ENCODE measurements around the gene CDK10.

Gene CDK10

GRCh38 chr16:89722392-89723278, 36.1 kb downstream of the CDK10 start:
- no peak for DNase-seq (ENCODE audit: extremely low read depth, low read depth)
- no peak for TF ChIP-seq CTCF (IDR thresholded peaks at IDR 0.05; ENCODE audit: low read depth, low read length, missing control alignments)
- H3K4me3 ChIP-seq (replicated peaks; ENCODE audit: low read depth, low read length): peak overlapping the region; percentile 72

- no peak for DNase-seq (ENCODE audit: extremely low read depth, low read depth)
- no peak for TF ChIP-seq CTCF (IDR thresholded peaks at IDR 0.05; ENCODE audit: low read depth, low read length, missing control alignments)
- H3K4me3 ChIP-seq (replicated peaks; ENCODE audit: low read depth, low read length): peak overlapping the region; percentile 72
Measured at GRCh38 chr16:89723279-89724250, 37.1 kb downstream of the CDK10 start.

- no peak overlapping the region for H3K4me3 ChIP-seq (replicated peaks; ENCODE audit: low read depth, low read length)
- no peak for TF ChIP-seq CTCF (IDR thresholded peaks at IDR 0.05; ENCODE audit: low read depth, low read length, missing control alignments)
- DNase-seq (ENCODE audit: extremely low read depth, low read depth): no peak
Measured at GRCh38 chr16:89727406-89728120, 41.1 kb downstream of the CDK10 start.

- no peak for DNase-seq (ENCODE audit: extremely low read depth, low read depth)
- H3K4me3 ChIP-seq (replicated peaks; ENCODE audit: low read depth, low read length): no peak overlapping the region
- TF ChIP-seq CTCF (IDR thresholded peaks at IDR 0.05; ENCODE audit: low read depth, low read length, missing control alignments): no peak
Measured at GRCh38 chr16:89729293-89729692, 42.8 kb downstream of the CDK10 start.

GRCh38 chr16:89729863-89730593, 43.5 kb downstream of the CDK10 start:
- no peak for TF ChIP-seq CTCF (IDR thresholded peaks at IDR 0.05; ENCODE audit: low read depth, low read length, missing control alignments)
- DNase-seq (ENCODE audit: extremely low read depth, low read depth): no peak

More at GRCh38 chr16:89729863-89730593, 43.5 kb downstream of the CDK10 start:
- H3K4me3 ChIP-seq (replicated peaks; ENCODE audit: low read depth, low read length): no peak overlapping the region
